Astrocyte of the spinal cord (primary cell): Measurements from ENCODE around the gene GLYAT.

Experiments
- DNase-seq: peaks from one replicate; pipeline ENCODE4 v3.0.0; 2011; ENCODE audit warnings: low read depth, low spot score
- H3K4me3 ChIP-seq: 2 replicates; pipeline ENCODE4 v1.5.1; 2011; ENCODE audit warnings: low read depth, mild to moderate bottlenecking, low read length, moderate library complexity
- in situ Hi-C: cut with HindIII; loops from 2 replicates; pipeline ENCODE4 v1.10.0; 2017; ENCODE audit warnings: low sequenced_read_pairs
- TF ChIP-seq, protein P1 (sequence below): IDR thresholded peaks from 2 replicates; pipeline ENCODE4 v1.5.1; 2012; ENCODE audit warnings: low read depth, mild to moderate bottlenecking, low read length, inconsistent platforms

The GLYAT gene

DNA sequence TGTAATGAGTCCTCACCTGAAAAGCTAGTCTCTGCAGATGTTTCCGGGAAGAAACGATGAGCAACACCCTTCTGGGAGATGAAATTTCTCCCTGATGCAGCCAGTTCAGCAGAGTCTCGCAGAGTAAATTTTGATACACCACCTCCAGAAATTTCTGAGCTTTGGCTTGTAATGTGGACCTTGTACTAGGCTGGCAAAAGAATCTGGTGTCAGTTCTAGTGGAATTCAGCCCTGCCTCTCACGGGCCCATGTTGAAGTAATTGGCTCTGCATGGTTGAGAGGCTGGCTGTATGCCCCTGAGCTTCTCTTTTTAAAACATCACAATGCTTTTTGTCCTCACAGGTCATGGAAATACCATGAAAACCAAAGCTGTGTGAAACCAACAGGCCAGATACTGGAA is at the start of gene GLYAT:
GLYAT (minus strand) TSS at position 125 of the 400 bp plus-strand sequence. CDS start 7,447 bp downstream, outside the sequence.
- in situ Hi-C loops: no loop called here
- TF ChIP-seq, protein P1, sequence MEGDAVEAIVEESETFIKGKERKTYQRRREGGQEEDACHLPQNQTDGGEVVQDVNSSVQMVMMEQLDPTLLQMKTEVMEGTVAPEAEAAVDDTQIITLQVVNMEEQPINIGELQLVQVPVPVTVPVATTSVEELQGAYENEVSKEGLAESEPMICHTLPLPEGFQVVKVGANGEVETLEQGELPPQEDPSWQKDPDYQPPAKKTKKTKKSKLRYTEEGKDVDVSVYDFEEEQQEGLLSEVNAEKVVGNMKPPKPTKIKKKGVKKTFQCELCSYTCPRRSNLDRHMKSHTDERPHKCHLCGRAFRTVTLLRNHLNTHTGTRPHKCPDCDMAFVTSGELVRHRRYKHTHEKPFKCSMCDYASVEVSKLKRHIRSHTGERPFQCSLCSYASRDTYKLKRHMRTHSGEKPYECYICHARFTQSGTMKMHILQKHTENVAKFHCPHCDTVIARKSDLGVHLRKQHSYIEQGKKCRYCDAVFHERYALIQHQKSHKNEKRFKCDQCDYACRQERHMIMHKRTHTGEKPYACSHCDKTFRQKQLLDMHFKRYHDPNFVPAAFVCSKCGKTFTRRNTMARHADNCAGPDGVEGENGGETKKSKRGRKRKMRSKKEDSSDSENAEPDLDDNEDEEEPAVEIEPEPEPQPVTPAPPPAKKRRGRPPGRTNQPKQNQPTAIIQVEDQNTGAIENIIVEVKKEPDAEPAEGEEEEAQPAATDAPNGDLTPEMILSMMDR: no peak

GRCh38 chr11:58781345-58781744 is 49.6 kb upstream of the GLYAT start:
- no peak for DNase-seq
- TF ChIP-seq, protein P1: no peak
- H3K4me3 ChIP-seq: no peak overlapping the region
- in situ Hi-C loops: no loop called here

More for the DNA sequence above, at the start of gene GLYAT:
- no peak for DNase-seq
- H3K4me3 ChIP-seq: no peak within 1 kb of the TSS

- TF ChIP-seq, protein P1: no peak
- no peak for DNase-seq
- H3K4me3 ChIP-seq: no peak overlapping the region
- in situ Hi-C loops: no loop called here
Observed at GRCh38 chr11:58780578-58780977, 48.8 kb upstream of the GLYAT start.

DNA sequence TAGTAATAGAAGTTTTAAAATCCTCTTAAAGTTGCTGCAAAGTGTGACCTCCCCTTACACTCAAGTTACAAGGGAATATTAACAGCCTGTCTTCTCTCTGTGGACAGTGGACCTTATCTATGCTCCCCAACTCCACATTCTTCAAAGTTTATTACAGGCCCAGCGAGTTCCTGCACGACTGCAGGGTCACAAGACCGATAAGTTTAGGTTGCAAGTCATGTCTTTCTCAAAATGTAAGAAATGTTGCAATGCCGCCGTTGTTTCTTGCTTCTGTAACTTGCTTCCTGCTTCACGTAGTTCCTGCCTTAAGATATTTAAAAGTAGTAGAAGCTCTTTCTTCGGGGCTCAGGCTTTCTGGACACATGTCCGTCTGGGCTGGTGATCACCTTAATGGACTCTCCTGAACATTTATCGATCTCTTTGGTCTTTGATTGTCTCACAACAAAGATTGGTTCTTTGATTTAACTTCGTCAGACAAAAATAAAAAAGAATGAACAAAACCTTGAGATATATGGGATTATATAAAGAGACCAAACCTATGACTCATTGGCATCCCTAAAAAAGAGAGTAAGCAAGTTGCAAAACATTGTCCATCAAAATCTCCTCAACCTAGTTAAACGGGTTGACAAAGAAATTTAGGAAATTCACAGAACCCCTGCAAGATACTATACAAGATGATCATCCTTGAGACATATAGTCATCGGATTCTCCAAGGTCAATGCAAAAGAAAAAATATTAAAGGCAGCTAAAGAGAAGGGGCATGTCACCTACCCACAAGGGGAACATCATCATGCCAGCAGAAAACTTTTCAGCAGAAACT is 45.4 kb upstream of the GLYAT start:
- H3K4me3 ChIP-seq: no peak overlapping the region
- no peak for DNase-seq
- TF ChIP-seq, protein P1: no peak
- in situ Hi-C loops: no loop called here

GRCh38 chr11:58775066-58775708 is 43.4 kb upstream of the GLYAT start:
- TF ChIP-seq, protein P1: no peak
- no peak for DNase-seq
- in situ Hi-C loops: no loop called here
- H3K4me3 ChIP-seq: no peak overlapping the region

- TF ChIP-seq, protein P1: no peak
- in situ Hi-C loops: no loop called here
- no peak for DNase-seq
Observed at GRCh38 chr11:58774164-58774593, 42.4 kb upstream of the GLYAT start.

More at GRCh38 chr11:58774164-58774593, 42.4 kb upstream of the GLYAT start:
- no peak overlapping the region for H3K4me3 ChIP-seq
